ENCODE results near the gene ZNF385D.

- TF ChIP-seq POLR2AphosphoS5 (IDR thresholded peaks at IDR 0.05; ENCODE audit: borderline replicate concordance, low read depth, low read length) (no peak), EZH2 (IDR thresholded peaks at IDR 0.05) (no peak), FOXP2 (optimal IDR thresholded peaks at IDR 0.05; ENCODE audit: control extremely low read depth, extremely low read length, insufficient read depth) (no peak)
Observed at GRCh38 chr3:21745966-21746365, 5.0 kb downstream of the ZNF385D start.

Data from SK-N-MC (cell line).